ENCODE results near the gene SIRPA.

DNA sequence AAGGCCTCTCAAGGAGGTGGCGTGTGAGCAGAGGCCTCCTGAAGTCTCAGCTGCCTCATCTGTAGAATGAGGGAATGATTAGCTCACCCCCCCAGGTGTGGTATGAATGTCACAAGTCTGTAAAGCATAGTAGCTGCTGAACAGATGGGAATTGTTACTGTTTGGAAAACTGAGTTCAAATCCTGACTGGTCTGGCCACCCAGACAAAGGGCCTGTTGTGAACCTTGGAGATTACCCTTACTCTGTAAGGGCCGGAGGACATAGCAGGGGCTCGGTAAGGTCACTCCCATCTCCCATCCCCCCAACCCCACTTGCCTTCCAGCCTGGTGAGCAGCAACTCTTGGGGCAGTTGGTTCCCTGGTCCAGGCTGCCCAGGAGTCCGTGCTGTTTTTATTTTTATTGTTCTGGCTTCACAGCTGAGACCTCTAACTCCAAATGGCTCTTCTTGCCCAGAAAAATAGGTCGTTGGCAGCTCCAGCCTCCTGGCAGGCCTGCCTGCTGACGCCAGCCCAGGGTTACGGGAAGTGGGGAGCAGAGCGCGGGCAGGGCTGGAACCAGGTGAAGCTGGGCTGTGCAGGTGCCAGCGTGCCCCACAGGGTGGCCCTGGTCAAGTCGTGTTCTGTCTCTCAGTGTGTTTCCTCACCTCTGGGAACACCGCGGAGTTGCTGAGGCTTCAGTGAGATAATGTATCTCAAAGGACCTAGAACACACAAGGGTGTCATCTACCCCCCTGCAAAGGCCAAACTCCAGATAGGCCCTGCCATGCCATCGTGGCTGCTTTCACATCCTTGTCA is 4.5 kb upstream of the SIRPA start:
- no peak for TF ChIP-seq ZFX (IDR thresholded peaks at IDR 0.05; ENCODE audit: borderline replicate concordance)
- TF ChIP-seq, protein P1, sequence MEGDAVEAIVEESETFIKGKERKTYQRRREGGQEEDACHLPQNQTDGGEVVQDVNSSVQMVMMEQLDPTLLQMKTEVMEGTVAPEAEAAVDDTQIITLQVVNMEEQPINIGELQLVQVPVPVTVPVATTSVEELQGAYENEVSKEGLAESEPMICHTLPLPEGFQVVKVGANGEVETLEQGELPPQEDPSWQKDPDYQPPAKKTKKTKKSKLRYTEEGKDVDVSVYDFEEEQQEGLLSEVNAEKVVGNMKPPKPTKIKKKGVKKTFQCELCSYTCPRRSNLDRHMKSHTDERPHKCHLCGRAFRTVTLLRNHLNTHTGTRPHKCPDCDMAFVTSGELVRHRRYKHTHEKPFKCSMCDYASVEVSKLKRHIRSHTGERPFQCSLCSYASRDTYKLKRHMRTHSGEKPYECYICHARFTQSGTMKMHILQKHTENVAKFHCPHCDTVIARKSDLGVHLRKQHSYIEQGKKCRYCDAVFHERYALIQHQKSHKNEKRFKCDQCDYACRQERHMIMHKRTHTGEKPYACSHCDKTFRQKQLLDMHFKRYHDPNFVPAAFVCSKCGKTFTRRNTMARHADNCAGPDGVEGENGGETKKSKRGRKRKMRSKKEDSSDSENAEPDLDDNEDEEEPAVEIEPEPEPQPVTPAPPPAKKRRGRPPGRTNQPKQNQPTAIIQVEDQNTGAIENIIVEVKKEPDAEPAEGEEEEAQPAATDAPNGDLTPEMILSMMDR (IDR thresholded peaks at IDR 0.05), result no peak

All from 22Rv1 (cell line).